Progenitor cell of endocrine pancreas (in vitro differentiated cells): ENCODE results near the gene GPD1L. TPM values are rescaled to one million over a fixed set of nuclear protein-coding genes. Genes with fewer than 3 reads are reported as not detected.

ENCODE experiments used
- DNase-seq: peaks from one replicate; pipeline ENCODE4 v3.0.0; 2021; ENCODE audit warnings: low spot score; ENCODE audit not compliant: unreplicated experiment
- H3K27ac Mint-ChIP-seq: 2 replicates; pipeline ENCODE4 v1.8.0; 2021; ENCODE audit warnings: mild to moderate bottlenecking, moderate library complexity, mixed read lengths
- H3K27me3 Mint-ChIP-seq: 2 replicates; pipeline ENCODE4 v1.8.0; 2021; ENCODE audit warnings: mixed read lengths
- H3K36me3 Mint-ChIP-seq: 2 replicates; pipeline ENCODE4 v1.8.0; 2022; ENCODE audit warnings: mixed read lengths; ENCODE audit not compliant: insufficient read depth
- H3K4me1 Mint-ChIP-seq: 2 replicates; pipeline ENCODE4 v1.8.0; 2021; ENCODE audit warnings: low read depth, mixed read lengths
- H3K4me3 Mint-ChIP-seq: 2 replicates; pipeline ENCODE4 v1.8.0; 2021; ENCODE audit warnings: low read depth, mild to moderate bottlenecking, moderate library complexity, mixed read lengths
- H3K9me3 Mint-ChIP-seq: 2 replicates; pipeline ENCODE4 v1.8.0; 2021; ENCODE audit warnings: low read depth, mixed read lengths
- CTCF ChIP-seq: fragments of 200-600 bp; sonication (generic); IDR thresholded peaks from one replicate; pipeline ENCODE4 v1.5.0; 2021; ENCODE audit warnings: antibody characterized with exemption, mild to moderate bottlenecking; ENCODE audit not compliant: unreplicated experiment
- total RNA-seq: library from RNA; stranded (reverse); gene quantifications from 2 replicates; pipeline ENCODE4 v1.2.1, GENCODE V29; 2021

GPD1L gene
- total RNA-seq, 1 donor from 2014 or later: 13.8 TPM

GRCh38 chr3:32097768-32098167 lies 8.7 kb upstream of the GPD1L start:
- no peak for TF ChIP-seq CTCF
- peaks cover 24% of the 10 kb centered on the region for H3K9me3 Mint-ChIP-seq
- H3K4me3 Mint-ChIP-seq: no peak overlapping the region
- peaks cover 2% of the 10 kb centered on the region for H3K4me1 Mint-ChIP-seq
- DNase-seq: no peak
- H3K27ac Mint-ChIP-seq: no peak overlapping the region
- no peaks in the 10 kb centered on the region for H3K36me3 Mint-ChIP-seq
- H3K27me3 Mint-ChIP-seq: peaks cover 3% of the 10 kb centered on the region

- H3K36me3 Mint-ChIP-seq: no peaks in the 10 kb centered on the region
- TF ChIP-seq CTCF: no peak
- DNase-seq: no peak
- peaks cover 2% of the 10 kb centered on the region for H3K4me1 Mint-ChIP-seq
- no peak overlapping the region for H3K27ac Mint-ChIP-seq
- no peaks in the 10 kb centered on the region for H3K27me3 Mint-ChIP-seq
- H3K9me3 Mint-ChIP-seq: peaks cover 20% of the 10 kb centered on the region
- no peak overlapping the region for H3K4me3 Mint-ChIP-seq
Observed at GRCh38 chr3:32098528-32098927, 7.9 kb upstream of the GPD1L start.

- no peak overlapping the region for H3K4me3 Mint-ChIP-seq
- DNase-seq: no peak
- TF ChIP-seq CTCF: no peak
- H3K9me3 Mint-ChIP-seq: peaks cover 29% of the 10 kb centered on the region
- no peak overlapping the region for H3K27ac Mint-ChIP-seq
- peaks cover 4% of the 10 kb centered on the region for H3K36me3 Mint-ChIP-seq
- H3K4me1 Mint-ChIP-seq: no peaks in the 10 kb centered on the region
- no peaks in the 10 kb centered on the region for H3K27me3 Mint-ChIP-seq
Observed at GRCh38 chr3:32100465-32100864, 6.0 kb upstream of the GPD1L start.

- DNase-seq: no peak
- peaks cover 4% of the 10 kb centered on the region for H3K4me1 Mint-ChIP-seq
- TF ChIP-seq CTCF: no peak
- H3K4me3 Mint-ChIP-seq: no peak overlapping the region
- no peak overlapping the region for H3K27ac Mint-ChIP-seq
- H3K9me3 Mint-ChIP-seq: peaks cover 29% of the 10 kb centered on the region
- H3K36me3 Mint-ChIP-seq: peaks cover 4% of the 10 kb centered on the region
- H3K27me3 Mint-ChIP-seq: peaks cover 4% of the 10 kb centered on the region
Observed at GRCh38 chr3:32102289-32102688, 4.1 kb upstream of the GPD1L start.

- Mint-ChIP-seq H3K27me3 (peaks cover 21% of the 10 kb centered on the region), H3K36me3 (peaks cover 4% of the 10 kb centered on the region), H3K27ac (no peak overlapping the region), H3K9me3 (peaks cover 27% of the 10 kb centered on the region), H3K4me1 (peaks cover 8% of the 10 kb centered on the region), H3K4me3 (no peak overlapping the region)
- no peak for TF ChIP-seq CTCF
- no peak for DNase-seq
Observed at GRCh38 chr3:32104492-32104891, 1.9 kb upstream of the GPD1L start.
